GM19240 (cell line): ENCODE measurements around the gene ID4.

Experiments
- DNase-seq: peaks from one replicate; pipeline ENCODE4 v3.0.0; 2011; ENCODE audit warnings: low spot score; ENCODE audit not compliant: insufficient read length

ID4 gene, protein sequence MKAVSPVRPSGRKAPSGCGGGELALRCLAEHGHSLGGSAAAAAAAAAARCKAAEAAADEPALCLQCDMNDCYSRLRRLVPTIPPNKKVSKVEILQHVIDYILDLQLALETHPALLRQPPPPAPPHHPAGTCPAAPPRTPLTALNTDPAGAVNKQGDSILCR

DNA sequence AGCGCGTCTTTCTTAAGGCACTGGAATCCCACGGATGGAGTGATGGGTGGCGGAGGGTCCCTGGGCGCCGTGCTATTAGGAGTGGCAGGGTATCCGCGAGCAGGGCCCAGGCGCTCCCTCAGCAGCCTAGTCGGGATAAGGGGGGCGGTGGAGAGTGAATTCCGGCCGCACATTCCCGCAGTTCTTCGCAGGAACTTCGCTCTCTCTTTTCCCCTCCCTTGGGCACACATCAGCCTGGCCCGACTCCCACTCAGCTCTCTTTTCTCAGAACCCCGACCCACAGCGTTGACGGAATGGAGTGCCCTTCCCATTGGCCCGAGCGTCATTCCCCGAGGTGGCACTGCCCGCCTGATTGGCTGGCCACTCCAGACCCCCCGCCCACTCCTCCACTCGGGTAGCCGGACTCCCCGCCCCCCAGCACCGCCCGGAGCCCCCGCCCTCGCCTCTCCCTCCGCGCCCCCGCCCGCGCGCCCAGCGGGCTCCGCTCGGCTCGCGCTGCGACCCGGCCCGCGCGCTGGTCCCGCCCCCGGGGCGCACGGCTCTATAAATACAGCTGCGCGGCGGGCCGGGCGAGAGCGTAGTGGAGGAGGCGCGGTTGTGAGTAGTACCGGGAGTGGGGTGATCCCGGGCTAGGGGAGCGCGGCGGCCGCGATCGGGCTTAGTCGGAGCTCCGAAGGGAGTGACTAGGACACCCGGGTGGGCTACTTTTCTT is at the start of gene ID4:
ID4 (plus strand) TSS at position 572 of the 712 bp plus-strand sequence. CDS start 385 bp downstream, outside the sequence.
- DNase-seq, result no peak

DNA sequence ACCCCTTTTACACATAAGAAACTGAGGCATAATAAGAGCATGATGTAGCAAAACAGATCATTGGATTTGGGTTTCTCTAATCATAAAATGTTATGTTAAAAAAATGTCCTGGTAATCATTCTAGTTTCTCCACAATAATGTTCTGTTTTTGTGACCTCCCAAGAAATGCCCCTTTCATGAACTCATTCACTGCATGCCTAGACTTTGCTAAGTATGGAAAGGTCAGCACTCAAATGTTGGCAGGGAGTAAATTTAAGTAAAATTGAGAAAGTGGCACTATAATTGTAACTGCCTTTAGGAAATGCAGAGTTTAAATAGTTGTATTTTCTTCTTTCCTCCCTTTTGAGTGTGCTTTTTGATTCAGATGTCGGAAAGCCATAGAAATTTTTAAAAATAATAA is 48.5 kb upstream of the ID4 start:
- no peak for DNase-seq

DNA sequence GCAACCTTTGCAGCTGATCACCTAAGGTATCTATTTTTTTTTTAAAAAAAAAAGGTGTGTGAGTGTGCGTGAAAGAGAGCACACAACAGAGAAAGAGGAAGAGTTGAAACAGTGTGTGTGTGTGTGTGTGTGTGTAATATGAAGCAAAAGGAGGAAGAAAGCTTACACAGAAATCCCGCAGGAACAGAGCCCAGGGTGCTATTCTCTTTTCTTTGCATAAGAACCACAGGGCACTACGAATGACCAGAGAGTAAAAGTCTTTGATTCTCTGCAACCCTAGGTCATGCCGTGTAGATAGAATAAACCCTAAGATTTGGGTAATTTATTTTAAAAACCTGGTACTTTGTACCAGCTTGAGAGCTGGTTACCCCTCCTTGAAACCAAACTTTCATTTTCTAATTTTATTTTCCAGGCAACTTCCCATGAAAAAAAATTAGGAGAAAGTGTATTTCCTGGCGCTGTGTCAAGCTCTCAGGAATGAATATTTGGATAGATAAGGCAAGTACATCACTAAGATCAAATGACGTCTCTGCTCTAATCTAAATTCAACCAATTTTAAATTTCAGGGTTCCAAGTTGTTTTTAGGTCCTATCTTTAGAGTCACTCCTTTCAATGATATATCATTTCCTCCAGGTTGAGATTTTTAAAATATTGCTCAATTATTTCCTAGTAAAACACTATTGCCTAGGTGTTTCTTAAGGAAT is 47.9 kb upstream of the ID4 start:
- DNase-seq, result no peak

DNA sequence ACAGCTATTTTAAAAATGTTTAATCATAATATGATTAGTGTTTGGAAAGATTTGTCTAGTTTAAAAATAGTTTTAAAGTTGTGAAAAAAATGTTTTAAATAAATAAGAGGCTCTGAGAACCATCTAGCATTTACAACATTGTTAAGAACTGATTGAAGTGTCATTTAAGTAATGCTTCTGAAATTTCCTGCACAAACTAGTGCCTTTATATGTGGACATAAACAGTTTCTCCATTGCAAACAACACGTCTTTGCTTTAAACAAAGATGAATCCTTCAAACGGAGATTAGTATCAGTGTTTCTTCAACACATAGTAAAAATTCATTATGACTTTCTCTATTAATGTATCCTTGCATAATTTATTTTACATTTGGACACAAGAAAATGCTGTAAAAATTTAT is 45.9 kb upstream of the ID4 start:
- DNase-seq, result no peak

DNA sequence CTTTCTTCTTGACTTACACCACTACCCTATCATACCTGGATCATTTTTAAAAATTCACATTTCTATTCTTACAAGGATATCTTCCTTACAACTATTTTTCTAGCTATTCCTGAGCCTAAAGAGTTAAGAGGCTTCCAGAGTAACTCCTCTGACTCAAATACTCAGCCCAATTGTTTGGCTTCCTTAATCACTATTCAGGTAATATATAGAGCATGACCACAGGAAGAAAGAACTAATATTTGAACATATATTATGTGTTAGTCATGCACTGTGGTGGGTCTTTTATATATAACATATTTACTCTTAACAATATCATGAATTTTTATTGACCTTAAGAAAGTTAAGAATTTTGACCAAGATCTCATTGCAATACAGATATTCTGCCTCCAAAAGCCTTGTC is 42.0 kb upstream of the ID4 start:
- no peak for DNase-seq

DNA sequence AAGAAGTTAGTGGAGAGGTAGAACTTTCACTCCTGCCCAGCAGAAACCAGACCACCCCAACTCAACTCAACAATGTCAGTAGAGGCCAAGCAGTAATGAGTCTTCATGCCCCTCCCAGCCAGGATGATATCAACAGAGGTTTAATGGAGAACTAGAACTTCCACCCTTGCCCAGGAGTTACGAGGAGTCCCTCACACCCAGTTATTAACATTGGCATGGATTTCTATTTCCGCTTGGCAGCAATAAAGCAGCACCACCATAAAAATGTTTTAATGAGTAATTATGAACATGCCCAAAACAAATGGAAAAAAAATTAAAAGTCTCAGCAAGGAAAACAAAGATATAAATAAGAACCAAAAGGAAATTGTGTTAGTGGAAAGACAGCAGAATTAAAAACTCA is 40.7 kb upstream of the ID4 start:
- no peak for DNase-seq

DNA sequence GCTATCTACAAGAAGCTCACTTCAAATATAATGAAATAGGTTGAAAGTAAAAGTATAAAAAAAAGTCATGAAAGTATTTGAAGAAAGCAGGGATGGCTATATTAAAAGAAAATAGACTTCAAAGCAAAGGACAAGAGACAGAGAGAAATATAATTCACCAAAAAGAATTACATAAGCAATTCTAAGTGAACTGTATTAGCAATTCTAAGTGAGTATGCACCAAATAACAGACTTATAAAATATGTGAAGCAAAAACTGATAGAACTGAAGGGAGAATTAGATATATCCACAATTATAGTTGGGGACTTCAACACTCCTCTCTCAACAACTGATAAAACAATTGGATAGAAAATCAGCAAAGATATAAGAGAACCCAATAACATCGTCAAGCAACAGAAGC is 38.8 kb upstream of the ID4 start:
- no peak for DNase-seq

- DNase-seq, result no peak
These were observed 34.5 kb upstream of the ID4 start for GRCh38 chr6:19802656-19803055.

DNA sequence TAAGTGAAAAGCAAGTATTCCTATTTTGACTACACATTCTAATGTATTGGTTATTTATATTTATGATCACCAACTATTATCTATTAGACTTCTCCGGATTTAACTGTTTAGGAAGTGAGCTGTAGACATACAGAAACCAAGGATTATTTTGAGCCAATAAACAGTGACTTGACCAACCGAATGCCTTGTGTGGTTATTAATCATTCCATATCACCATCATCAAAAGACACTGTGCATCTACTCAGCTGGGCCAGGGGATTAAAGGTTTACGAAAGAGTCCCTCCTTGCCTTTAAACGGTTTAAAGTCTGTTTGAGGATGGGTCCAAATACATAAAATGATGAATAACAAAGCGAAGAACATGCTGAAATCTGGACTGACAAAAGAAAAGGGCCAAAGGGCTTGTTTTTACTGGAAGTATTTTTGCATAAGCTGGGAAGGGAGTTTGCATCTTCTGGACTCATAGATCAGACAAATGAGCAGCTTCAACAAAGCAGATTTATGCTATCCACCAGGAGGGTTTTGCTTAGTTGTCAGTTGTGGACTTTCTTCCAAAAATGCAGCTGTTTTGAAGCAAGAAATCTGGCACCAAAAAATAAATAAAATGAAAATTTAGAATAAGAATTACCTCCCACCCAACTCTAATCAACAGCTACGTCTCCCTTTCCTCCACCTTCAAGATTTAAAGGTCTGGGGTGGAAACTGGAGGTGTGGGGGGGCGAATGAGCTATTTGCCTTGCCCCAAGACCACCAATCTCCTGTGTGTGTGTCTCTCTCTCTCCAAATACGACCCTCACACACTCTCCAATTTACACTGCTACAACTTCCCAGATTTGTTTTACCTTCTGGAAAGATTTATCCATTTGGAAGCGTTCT is 33.6 kb upstream of the ID4 start:
- no peak for DNase-seq

- no peak for DNase-seq
These were observed 32.7 kb upstream of the ID4 start for GRCh38 chr6:19804205-19805128.

GRCh38 chr6:19805129-19805481 is 32.1 kb upstream of the ID4 start:
- DNase-seq, result no peak

DNA sequence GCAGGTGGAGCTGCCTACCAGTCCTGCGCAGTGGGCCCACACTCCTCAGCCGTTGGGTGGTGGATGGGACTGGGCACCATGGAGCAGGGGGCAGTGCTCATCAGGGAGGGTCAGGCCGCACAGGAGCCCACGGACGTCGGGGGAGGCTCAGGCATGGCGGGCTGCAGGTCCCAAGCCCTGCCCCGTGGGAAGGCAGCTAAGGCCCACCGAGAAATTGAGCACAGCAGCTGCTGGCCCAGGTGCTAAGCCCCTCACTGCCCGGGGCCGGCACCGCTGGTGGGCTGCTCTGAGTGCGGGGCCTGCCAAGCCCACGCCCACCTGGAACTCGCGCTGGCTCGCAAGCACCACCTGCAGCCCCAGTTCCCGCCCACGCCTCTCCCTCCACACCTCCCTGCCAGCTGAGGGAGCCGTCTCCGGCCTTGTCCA is 30.2 kb upstream of the ID4 start:
- no peak for DNase-seq

DNA sequence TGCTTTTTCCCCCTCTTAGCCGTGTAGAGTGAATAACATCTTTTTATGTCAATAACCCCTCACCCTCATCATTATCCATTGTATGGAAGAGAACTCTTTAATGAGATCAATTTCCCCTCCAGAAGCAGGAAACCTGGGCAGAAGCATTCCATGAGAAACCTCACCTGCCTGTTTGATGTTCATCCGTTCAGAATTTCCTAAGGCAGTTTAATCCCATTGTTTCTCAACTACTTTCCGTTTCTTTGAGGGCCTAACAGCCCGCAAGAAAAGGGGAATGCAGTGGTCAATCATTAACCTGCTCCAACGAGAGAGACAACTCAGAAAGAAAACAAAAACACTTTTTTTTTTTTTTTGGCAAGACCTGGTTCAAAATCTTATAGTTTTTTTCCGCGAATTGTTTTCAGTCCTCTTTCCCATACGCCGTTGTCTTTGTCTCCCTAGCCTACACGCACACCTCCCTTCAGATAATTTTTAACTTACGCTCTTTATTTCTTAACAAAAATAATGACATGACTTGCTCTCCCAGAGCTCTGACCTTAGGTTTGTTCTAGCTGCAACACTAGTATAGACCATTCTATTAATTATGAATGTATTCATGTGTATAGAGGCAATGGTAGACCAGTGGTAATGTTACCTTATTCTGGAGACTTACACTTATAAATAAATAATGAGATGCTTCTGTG is 25.6 kb upstream of the ID4 start:
- DNase-seq, result no peak

GRCh38 chr6:19812512-19813119 is 24.6 kb upstream of the ID4 start:
- no peak for DNase-seq

- DNase-seq, result no peak
These were observed 18.4 kb upstream of the ID4 start for GRCh38 chr6:19818805-19819204.

GRCh38 chr6:19824058-19824807 is 12.9 kb upstream of the ID4 start:
- DNase-seq, result no peak

DNA sequence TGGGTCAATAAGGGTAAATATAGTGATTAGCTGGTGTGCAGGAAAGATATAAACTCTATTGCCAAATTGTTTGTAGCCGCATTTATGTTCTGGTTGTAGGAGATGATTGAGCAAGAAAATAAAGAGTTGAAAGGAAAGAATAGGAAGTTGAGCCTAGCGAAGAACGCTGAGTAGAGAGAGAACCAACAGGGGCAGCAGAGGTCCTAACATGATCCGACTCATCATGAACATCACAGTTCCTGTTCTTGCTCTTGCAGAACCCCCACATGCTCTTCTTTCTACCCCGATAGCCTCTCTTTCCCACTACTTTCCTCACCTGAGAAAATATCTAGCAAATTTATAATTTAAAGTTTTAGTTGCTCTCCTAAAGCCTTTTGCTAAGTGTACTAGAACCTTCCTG is 9.9 kb upstream of the ID4 start:
- no peak for DNase-seq

GRCh38 chr6:19827903-19828302 is 9.3 kb upstream of the ID4 start:
- DNase-seq, result no peak

- DNase-seq, result no peak
These were observed 7.0 kb upstream of the ID4 start for GRCh38 chr6:19830171-19830570.
